Neural cell (in vitro differentiated cells): ENCODE results near the gene RBM20. TPM values are rescaled to one million over a fixed set of nuclear protein-coding genes. Genes with fewer than 3 reads are reported as not detected.

ENCODE experiments used
- H2AFZ ChIP-seq: fragments of 200-600, 300-800 bp; sonication (generic), shearing (Covaris generic); 2 replicates; pipeline ENCODE4 v1.6.0; 2014; ENCODE audit warnings: low read depth, mild to moderate bottlenecking, antibody characterized with exemption, low read length, moderate library complexity
- H3F3A ChIP-seq: fragments of 200-600 bp; shearing (Covaris generic); 2 replicates; pipeline ENCODE4 v1.6.1; 2016; ENCODE audit warnings: mild to moderate bottlenecking, moderate library complexity, mixed read lengths, antibody characterized with exemption, low read length; ENCODE audit not compliant: insufficient read depth, poor library complexity, severe bottlenecking
- H3K27ac ChIP-seq: fragments of 200-600, 300-800 bp; sonication (generic), shearing (Covaris generic); 2 replicates; pipeline ENCODE4 v1.5.1; 2014; ENCODE audit warnings: mild to moderate bottlenecking, low read length, moderate library complexity
- H3K27me3 ChIP-seq: fragments of 300-800, 200-600 bp; sonication (generic), shearing (Covaris generic); 2 replicates; pipeline ENCODE4 v1.6.0; 2014; ENCODE audit warnings: mild to moderate bottlenecking, low read depth, low read length, moderate library complexity; ENCODE audit not compliant: insufficient read depth
- H3K36me3 ChIP-seq: fragments of 300-800, 200-600 bp; sonication (generic), shearing (Covaris generic); 2 replicates; pipeline ENCODE4 v1.5.1; 2014; ENCODE audit warnings: mild to moderate bottlenecking, antibody characterized with exemption, low read length, moderate library complexity; ENCODE audit not compliant: insufficient read depth
- H3K4me2 ChIP-seq: fragments of 300-800, 200-600 bp; sonication (generic), shearing (Covaris generic); 2 replicates; pipeline ENCODE4 v1.6.0; 2014; ENCODE audit warnings: mild to moderate bottlenecking, low read length
- H3K4me3 ChIP-seq: fragments of 300-800, 200-600 bp; sonication (generic), shearing (Covaris generic); 2 replicates; pipeline ENCODE4 v1.5.1; 2014; ENCODE audit warnings: mild to moderate bottlenecking, low read length, moderate library complexity
- H3K79me2 ChIP-seq: fragments of 200-600 bp; shearing (Covaris generic); replicated peaks from 2 replicates; pipeline ENCODE4 v1.6.0; 2014; ENCODE audit warnings: mild to moderate bottlenecking, low read length, moderate library complexity; ENCODE audit not compliant: insufficient read depth
- H3K9ac ChIP-seq: fragments of 300-800, 200-600 bp; sonication (generic), shearing (Covaris generic); 2 replicates; pipeline ENCODE4 v1.6.1; 2016; ENCODE audit warnings: mild to moderate bottlenecking, low read length, mixed read lengths
- H3K9me2 ChIP-seq: fragments of 200-600 bp; shearing (Covaris generic); 2 replicates; pipeline ENCODE4 v1.6.1; 2016; ENCODE audit warnings: mild to moderate bottlenecking, low read length, mixed read lengths; ENCODE audit not compliant: insufficient read depth
- H3K9me3 ChIP-seq: fragments of 200-600, 300-800 bp; sonication (generic), shearing (Covaris generic); 2 replicates; pipeline ENCODE4 v1.6.1; 2016; ENCODE audit warnings: mild to moderate bottlenecking, mixed run types, low read length, moderate library complexity, mixed read lengths
- H4K20me1 ChIP-seq: fragments of 200-600 bp; shearing (Covaris generic); 2 replicates; pipeline ENCODE4 v1.6.1; 2016; ENCODE audit warnings: mild to moderate bottlenecking, mixed run types; ENCODE audit not compliant: insufficient read depth
- EP300 ChIP-seq: fragments of 450-650 bp; conservative IDR thresholded peaks from 2 replicates; pipeline ENCODE4 v1.6.1; 2014; ENCODE audit warnings: antibody characterized with exemption, mild to moderate bottlenecking, moderate library complexity; ENCODE audit not compliant: poor library complexity, severe bottlenecking
- EZH2 ChIP-seq: fragments of 200-600, 300-800 bp; shearing (Covaris generic), sonication (generic); IDR thresholded peaks from 2 replicates; pipeline ENCODE4 v1.6.1; 2014; ENCODE audit warnings: antibody characterized with exemption, low read length, borderline replicate concordance, mild to moderate bottlenecking; ENCODE audit not compliant: insufficient read depth, poor library complexity, severe bottlenecking
- MXI1 ChIP-seq: fragments of 450-650 bp; conservative IDR thresholded peaks from 2 replicates; pipeline ENCODE4 v1.6.1; 2014; ENCODE audit warnings: antibody characterized with exemption, mild to moderate bottlenecking; ENCODE audit not compliant: poor library complexity, severe bottlenecking
- POLR2AphosphoS5 ChIP-seq: IDR thresholded peaks from 2 replicates; pipeline ENCODE4 v1.6.1; 2012
- RAD21 ChIP-seq: fragments of 450-650 bp; conservative IDR thresholded peaks from 2 replicates; pipeline ENCODE4 v1.6.1; 2014; ENCODE audit warnings: antibody characterized with exemption, mild to moderate bottlenecking, moderate library complexity
- SMC3 ChIP-seq: fragments of 450-650 bp; conservative IDR thresholded peaks from 2 replicates; pipeline ENCODE4 v1.6.1; 2014; ENCODE audit warnings: antibody characterized with exemption, mild to moderate bottlenecking, moderate library complexity; ENCODE audit not compliant: poor library complexity
- TAF1 ChIP-seq: IDR thresholded peaks from 2 replicates; pipeline ENCODE4 v1.6.1; 2012; ENCODE audit warnings: low read depth
- polyA plus RNA-seq: library from polyadenylated mRNA; depleted of rRNA; stranded (reverse); fragments of >200 nt; gene quantifications from 2 replicates; pipeline ENCODE4 v1.2.3, GENCODE V29; 2014
- TF ChIP-seq, protein P1 (sequence below): fragments of 450-650 bp; IDR thresholded peaks from 2 replicates; pipeline ENCODE4 v1.5.1; 2014; ENCODE audit warnings: antibody characterized with exemption, mild to moderate bottlenecking, moderate library complexity; ENCODE audit not compliant: poor library complexity, severe bottlenecking
- TF ChIP-seq, protein P2 (sequence below): IDR thresholded peaks from 2 replicates; pipeline ENCODE4 v1.6.1; 2012; ENCODE audit warnings: borderline replicate concordance

RBM20 gene
- polyA plus RNA-seq, 1 donor from 2014 or later, result 0.07 TPM

DNA sequence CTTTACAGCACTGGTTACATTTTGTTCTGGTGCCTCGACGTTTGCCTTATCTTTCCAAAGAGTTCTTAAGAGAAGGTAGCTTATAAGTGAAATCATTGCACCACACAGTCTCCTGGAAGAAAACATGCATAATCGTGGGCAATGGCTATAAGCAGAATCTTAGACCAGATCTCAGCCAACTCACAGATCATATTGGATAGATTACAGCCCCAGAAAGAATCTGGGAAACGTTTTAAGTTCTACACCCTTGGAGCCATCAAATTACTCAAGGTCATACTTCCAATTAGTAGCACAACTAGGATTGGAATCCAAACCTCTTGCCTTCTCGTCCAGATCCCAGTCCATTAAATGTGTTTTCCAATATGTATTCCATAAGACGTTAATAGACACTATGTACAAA is 218.8 kb downstream of the RBM20 start:
- no peaks in the 10 kb centered on the region for H3K79me2 ChIP-seq
- H3F3A ChIP-seq, result no peaks in the 10 kb centered on the region
- H3K4me2 ChIP-seq, result no peak overlapping the region
- H2AFZ ChIP-seq, result no peak overlapping the region
- H4K20me1 ChIP-seq, result no peaks in the 10 kb centered on the region
- no peaks in the 10 kb centered on the region for H3K9me3 ChIP-seq
- no peak overlapping the region for H3K27ac ChIP-seq
- no peaks in the 10 kb centered on the region for H3K27me3 ChIP-seq
- no peaks in the 10 kb centered on the region for H3K9me2 ChIP-seq
- no peak overlapping the region for H3K4me3 ChIP-seq
- no peak for TF ChIP-seq EZH2
- TF ChIP-seq EP300, result no peak
- TF ChIP-seq POLR2AphosphoS5, result no peak
- TF ChIP-seq TAF1, result no peak
- no peak for TF ChIP-seq SMC3
- TF ChIP-seq, protein P1, sequence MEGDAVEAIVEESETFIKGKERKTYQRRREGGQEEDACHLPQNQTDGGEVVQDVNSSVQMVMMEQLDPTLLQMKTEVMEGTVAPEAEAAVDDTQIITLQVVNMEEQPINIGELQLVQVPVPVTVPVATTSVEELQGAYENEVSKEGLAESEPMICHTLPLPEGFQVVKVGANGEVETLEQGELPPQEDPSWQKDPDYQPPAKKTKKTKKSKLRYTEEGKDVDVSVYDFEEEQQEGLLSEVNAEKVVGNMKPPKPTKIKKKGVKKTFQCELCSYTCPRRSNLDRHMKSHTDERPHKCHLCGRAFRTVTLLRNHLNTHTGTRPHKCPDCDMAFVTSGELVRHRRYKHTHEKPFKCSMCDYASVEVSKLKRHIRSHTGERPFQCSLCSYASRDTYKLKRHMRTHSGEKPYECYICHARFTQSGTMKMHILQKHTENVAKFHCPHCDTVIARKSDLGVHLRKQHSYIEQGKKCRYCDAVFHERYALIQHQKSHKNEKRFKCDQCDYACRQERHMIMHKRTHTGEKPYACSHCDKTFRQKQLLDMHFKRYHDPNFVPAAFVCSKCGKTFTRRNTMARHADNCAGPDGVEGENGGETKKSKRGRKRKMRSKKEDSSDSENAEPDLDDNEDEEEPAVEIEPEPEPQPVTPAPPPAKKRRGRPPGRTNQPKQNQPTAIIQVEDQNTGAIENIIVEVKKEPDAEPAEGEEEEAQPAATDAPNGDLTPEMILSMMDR, result no peak
- no peak for TF ChIP-seq RAD21
- no peak for TF ChIP-seq MXI1
- TF ChIP-seq, protein P2, sequence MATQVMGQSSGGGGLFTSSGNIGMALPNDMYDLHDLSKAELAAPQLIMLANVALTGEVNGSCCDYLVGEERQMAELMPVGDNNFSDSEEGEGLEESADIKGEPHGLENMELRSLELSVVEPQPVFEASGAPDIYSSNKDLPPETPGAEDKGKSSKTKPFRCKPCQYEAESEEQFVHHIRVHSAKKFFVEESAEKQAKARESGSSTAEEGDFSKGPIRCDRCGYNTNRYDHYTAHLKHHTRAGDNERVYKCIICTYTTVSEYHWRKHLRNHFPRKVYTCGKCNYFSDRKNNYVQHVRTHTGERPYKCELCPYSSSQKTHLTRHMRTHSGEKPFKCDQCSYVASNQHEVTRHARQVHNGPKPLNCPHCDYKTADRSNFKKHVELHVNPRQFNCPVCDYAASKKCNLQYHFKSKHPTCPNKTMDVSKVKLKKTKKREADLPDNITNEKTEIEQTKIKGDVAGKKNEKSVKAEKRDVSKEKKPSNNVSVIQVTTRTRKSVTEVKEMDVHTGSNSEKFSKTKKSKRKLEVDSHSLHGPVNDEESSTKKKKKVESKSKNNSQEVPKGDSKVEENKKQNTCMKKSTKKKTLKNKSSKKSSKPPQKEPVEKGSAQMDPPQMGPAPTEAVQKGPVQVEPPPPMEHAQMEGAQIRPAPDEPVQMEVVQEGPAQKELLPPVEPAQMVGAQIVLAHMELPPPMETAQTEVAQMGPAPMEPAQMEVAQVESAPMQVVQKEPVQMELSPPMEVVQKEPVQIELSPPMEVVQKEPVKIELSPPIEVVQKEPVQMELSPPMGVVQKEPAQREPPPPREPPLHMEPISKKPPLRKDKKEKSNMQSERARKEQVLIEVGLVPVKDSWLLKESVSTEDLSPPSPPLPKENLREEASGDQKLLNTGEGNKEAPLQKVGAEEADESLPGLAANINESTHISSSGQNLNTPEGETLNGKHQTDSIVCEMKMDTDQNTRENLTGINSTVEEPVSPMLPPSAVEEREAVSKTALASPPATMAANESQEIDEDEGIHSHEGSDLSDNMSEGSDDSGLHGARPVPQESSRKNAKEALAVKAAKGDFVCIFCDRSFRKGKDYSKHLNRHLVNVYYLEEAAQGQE, result no peak
- H3K36me3 ChIP-seq, result no peaks in the 10 kb centered on the region
- H3K9ac ChIP-seq, result no peak overlapping the region

DNA sequence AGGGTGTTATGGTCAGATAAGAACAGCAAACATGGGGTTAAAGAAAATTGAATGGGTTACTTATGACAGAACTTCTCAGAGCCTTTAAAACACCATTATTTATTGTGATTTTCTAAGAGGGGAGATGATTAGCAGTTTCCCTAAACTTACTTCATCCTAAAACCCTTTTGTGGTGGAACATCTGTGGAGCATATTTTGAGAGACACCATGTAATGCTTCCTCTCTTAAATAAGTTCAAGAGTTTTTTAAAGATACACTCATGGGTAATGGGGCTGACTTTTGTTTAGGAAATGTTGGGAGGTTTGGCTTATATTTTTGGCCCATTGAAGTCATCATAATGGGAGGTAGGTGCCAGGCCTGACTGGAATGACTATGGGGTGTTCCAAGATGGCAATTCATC is 219.2 kb downstream of the RBM20 start:
- Histone ChIP-seq H4K20me1 (no peaks in the 10 kb centered on the region), H3K9me3 (no peaks in the 10 kb centered on the region), H3K4me2 (no peak overlapping the region), H3K4me3 (no peak overlapping the region), H3K27ac (no peak overlapping the region), H3K36me3 (no peaks in the 10 kb centered on the region), H3K27me3 (no peaks in the 10 kb centered on the region), H3K79me2 (no peaks in the 10 kb centered on the region), H3K9me2 (no peaks in the 10 kb centered on the region), H3K9ac (no peak overlapping the region), H3F3A (no peaks in the 10 kb centered on the region), H2AFZ (no peak overlapping the region)
- TF ChIP-seq POLR2AphosphoS5, result no peak
- TF ChIP-seq, protein P2, result no peak
- no peak for TF ChIP-seq EZH2
- TF ChIP-seq MXI1, result no peak
- no peak for TF ChIP-seq SMC3
- no peak for TF ChIP-seq TAF1
- TF ChIP-seq, protein P1, result no peak
- TF ChIP-seq RAD21, result no peak
- TF ChIP-seq EP300, result no peak
